CD4-positive, alpha-beta memory T cell (primary cell): Measurements from ENCODE around the gene CYP19A1. TPM values are rescaled to one million over a fixed set of nuclear protein-coding genes. Genes with fewer than 3 reads are reported as not detected.

Experiments used
- CTCF ChIA-PET: fragments of 350-600 bp; sonication (Branson Sonifier 250); formaldehyde crosslinking; loops from one replicate; lab custom pipeline; 2021; ENCODE audit warnings: inconsistent platforms; ENCODE audit not compliant: partially characterized antibody; lab: Charles Lee
- POLR2A ChIA-PET: fragments of 350-600 bp; sonication (Branson Sonifier 250); formaldehyde crosslinking; loops from one replicate; lab custom pipeline; 2021; ENCODE audit not compliant: partially characterized antibody; lab: Charles Lee
- DNase-seq, 5 donors: peaks; one replicate each; pipeline versions ENCODE4 v3.0.0 to v3.0.0-alpha.2; 2020 to 2022; ENCODE audit warnings: mixed read lengths in 1 of 5
- H3K27ac ChIP-seq: one replicate; pipeline ENCODE4 v1.7.0; 2013; ENCODE audit warnings: low read depth, low read length
- H3K27me3 ChIP-seq: 2 replicates; pipeline ENCODE4 v1.7.0; 2013; ENCODE audit warnings: mild to moderate bottlenecking, low read length, moderate library complexity; ENCODE audit not compliant: insufficient read depth
- H3K36me3 ChIP-seq: 2 replicates; pipeline ENCODE4 v1.7.0; 2013; ENCODE audit warnings: mild to moderate bottlenecking, low read length, moderate library complexity; ENCODE audit not compliant: insufficient read depth
- H3K4me1 ChIP-seq: 2 replicates; pipeline ENCODE4 v1.7.0; 2013; ENCODE audit warnings: mild to moderate bottlenecking, low read length, moderate library complexity; ENCODE audit not compliant: insufficient read depth
- H3K4me3 ChIP-seq, 2 donors: one replicate each; pipeline ENCODE4 v1.7.0; 2013; ENCODE audit warnings: low read length in 2 of 2, mild to moderate bottlenecking in 1 of 2
- H3K9me3 ChIP-seq, 2 donors: one replicate each; pipeline ENCODE4 v1.7.0; 2013; ENCODE audit warnings: low read length in 2 of 2, control low read depth in 1 of 2; ENCODE audit not compliant: control insufficient read depth in 1 of 2
- H3K27ac Mint-ChIP-seq, 7 donors: one replicate each; pipeline ENCODE4 v1.8.0; 2020 to 2021; ENCODE audit warnings: mixed read lengths in 7 of 7, mild to moderate bottlenecking in 6 of 7, inconsistent platforms in 3 of 7, moderate library complexity in 3 of 7
- H3K27me3 Mint-ChIP-seq, 2 donors: one replicate each; pipeline ENCODE4 v1.8.0; 2020 to 2021; ENCODE audit warnings: mixed read lengths in 2 of 2
- H3K36me3 Mint-ChIP-seq, 2 donors: one replicate each; pipeline ENCODE4 v1.8.0; 2020 to 2021; ENCODE audit warnings: mixed read lengths in 2 of 2, inconsistent platforms in 1 of 2, mild to moderate bottlenecking in 1 of 2
- H3K4me1 Mint-ChIP-seq, 4 donors: one replicate each; pipeline ENCODE4 v1.8.0; 2020 to 2021; ENCODE audit warnings: mixed read lengths in 4 of 4, mild to moderate bottlenecking in 1 of 4
- H3K4me3 Mint-ChIP-seq, 8 donors: one replicate each; pipeline ENCODE4 v1.8.0; 2020 to 2021; ENCODE audit warnings: mixed read lengths in 8 of 8, mild to moderate bottlenecking in 7 of 8, moderate library complexity in 6 of 8, inconsistent platforms in 3 of 8
- H3K9me3 Mint-ChIP-seq, 8 donors: one replicate each; pipeline ENCODE4 v1.8.0; 2020 to 2021; ENCODE audit warnings: mixed read lengths in 8 of 8, mild to moderate bottlenecking in 5 of 8, inconsistent platforms in 3 of 8, moderate library complexity in 1 of 8
- intact Hi-C: fragments of 100-400 bp; cut with micrococcal nuclease; formaldehyde crosslinking; loops from one replicate; pipeline ENCODE4 v1.15.1; 2023
- polyA plus RNA-seq, 2 donors: library from polyadenylated mRNA; unstranded; fragments of 300-500 nt; fragmentation: Illumina TruSeq; gene quantifications; one replicate each; pipeline ENCODE4 v1.2.3, GENCODE V29; 2021
- total RNA-seq, 2 experiments: library from RNA; stranded (reverse); gene quantifications; one replicate each; pipeline ENCODE4 v1.2.3, GENCODE V29; 2021

Gene CYP19A1
- total and polyA plus RNA-seq, 4 experiments from 2014 or later, result not detected

DNA sequence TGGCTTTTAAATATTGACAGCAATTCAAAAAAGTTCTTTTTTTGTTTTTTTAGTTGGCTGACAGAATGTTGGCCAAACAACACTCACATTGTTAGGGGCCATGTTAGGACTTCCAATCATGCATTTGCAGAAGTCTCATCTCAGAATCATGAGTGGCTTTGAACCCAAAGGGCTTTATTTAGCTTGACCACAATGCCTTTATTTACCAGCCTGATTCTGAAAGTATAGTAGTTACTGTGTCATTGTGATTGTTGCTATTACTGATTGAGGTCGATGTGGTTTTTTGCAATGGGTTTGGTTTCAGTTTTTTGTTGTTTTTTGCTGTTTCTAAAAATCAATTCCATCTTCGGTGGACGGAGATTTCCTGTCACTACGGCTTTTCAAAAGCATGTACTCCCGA lies 10.3 kb upstream of the CYP19A1 start:
- Mint-ChIP-seq H3K9me3 (no peaks in the 10 kb centered on the region), H3K27me3 (peaks cover 4 to 11% of the 10 kb centered on the region in 2 donors), H3K36me3 (no peaks in the 10 kb centered on the region), H3K27ac (no peak overlapping the region), H3K4me1 (peaks cover 0 to 2% (median under 1%) of the 10 kb centered on the region in 4 donors), H3K4me3 (no peak overlapping the region)
- ChIA-PET CTCF (no interaction called here), POLR2A (no interaction called here)
- DNase-seq, result no peak
- Histone ChIP-seq H3K4me1 (no peaks in the 10 kb centered on the region), H3K9me3 (no peaks in the 10 kb centered on the region), H3K4me3 (no peak overlapping the region), H3K27me3 (no peaks in the 10 kb centered on the region), H3K36me3 (no peaks in the 10 kb centered on the region), H3K27ac (no peak overlapping the region)
- intact Hi-C loops, result no loop called here

DNA sequence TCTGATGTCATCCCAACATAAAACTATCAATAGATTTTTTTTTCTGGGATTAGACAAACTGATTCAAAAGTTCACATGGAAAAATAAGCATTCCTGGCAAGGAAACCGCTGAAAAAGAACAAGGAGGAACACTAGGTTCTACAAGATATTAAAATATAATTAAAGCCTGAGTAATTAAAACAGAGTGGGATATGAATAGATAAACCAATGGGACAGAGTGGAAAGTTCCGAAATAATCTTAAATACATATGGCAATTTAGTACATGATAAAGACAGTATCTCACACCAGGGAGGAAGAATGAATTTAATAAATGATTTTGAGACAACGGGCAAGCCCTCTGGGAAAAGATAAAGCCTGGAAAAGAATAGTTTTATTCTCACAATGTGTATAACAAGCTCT lies 7.7 kb upstream of the CYP19A1 start:
- intact Hi-C loops, result no loop called here
- ChIA-PET POLR2A (no interaction called here), CTCF (no interaction called here)
- H3K4me3 Mint-ChIP-seq, result no peak overlapping the region
- H3K36me3 Mint-ChIP-seq, result no peaks in the 10 kb centered on the region
- no peak overlapping the region for H3K27ac Mint-ChIP-seq
- no peaks in the 10 kb centered on the region for H3K9me3 Mint-ChIP-seq
- H3K36me3 ChIP-seq, result no peaks in the 10 kb centered on the region
- no peak overlapping the region for H3K27ac ChIP-seq
- H3K27me3 ChIP-seq, result no peaks in the 10 kb centered on the region
- no peaks in the 10 kb centered on the region for H3K4me1 ChIP-seq
- peaks cover 4 to 6% of the 10 kb centered on the region in 2 donors for H3K27me3 Mint-ChIP-seq
- no peak for DNase-seq
- no peaks in the 10 kb centered on the region for H3K9me3 ChIP-seq
- peaks cover 0 to 2% (median under 1%) of the 10 kb centered on the region in 4 donors for H3K4me1 Mint-ChIP-seq
- H3K4me3 ChIP-seq, result no peak overlapping the region

DNA sequence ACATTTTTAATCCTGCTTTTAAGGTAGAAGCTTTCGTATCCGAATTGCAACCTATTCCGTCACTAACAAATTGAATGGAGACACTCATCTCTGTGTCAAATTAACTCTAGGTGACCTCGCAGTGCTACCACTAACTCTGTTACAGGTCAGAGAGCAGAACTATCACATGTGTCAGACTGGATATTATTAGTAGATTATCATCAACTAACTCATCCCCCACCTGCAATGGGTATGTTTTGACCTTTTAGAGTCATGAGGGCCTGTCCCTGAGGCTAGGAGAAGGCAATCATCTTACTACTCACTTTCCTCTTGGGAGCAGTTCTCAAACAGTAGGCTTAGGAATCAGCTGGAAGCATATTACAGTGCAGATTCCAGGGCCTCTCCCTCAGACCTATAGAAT lies 5.1 kb upstream of the CYP19A1 start:
- H3K36me3 ChIP-seq, result no peaks in the 10 kb centered on the region
- no peaks in the 10 kb centered on the region for H3K4me1 ChIP-seq
- peaks cover 5 to 10% of the 10 kb centered on the region in 2 donors for H3K27me3 Mint-ChIP-seq
- H3K4me1 Mint-ChIP-seq, result no peaks in the 10 kb centered on the region
- H3K4me3 ChIP-seq, result no peak overlapping the region
- H3K9me3 ChIP-seq, result no peaks in the 10 kb centered on the region
- no peak overlapping the region for H3K27ac Mint-ChIP-seq
- ChIA-PET POLR2A (no interaction called here), CTCF (no interaction called here)
- H3K9me3 Mint-ChIP-seq, result no peaks in the 10 kb centered on the region
- no peaks in the 10 kb centered on the region for H3K36me3 Mint-ChIP-seq
- intact Hi-C loops, result no loop called here
- no peak for DNase-seq
- H3K27me3 ChIP-seq, result no peaks in the 10 kb centered on the region
- H3K4me3 Mint-ChIP-seq, result no peak overlapping the region
- no peak overlapping the region for H3K27ac ChIP-seq

DNA sequence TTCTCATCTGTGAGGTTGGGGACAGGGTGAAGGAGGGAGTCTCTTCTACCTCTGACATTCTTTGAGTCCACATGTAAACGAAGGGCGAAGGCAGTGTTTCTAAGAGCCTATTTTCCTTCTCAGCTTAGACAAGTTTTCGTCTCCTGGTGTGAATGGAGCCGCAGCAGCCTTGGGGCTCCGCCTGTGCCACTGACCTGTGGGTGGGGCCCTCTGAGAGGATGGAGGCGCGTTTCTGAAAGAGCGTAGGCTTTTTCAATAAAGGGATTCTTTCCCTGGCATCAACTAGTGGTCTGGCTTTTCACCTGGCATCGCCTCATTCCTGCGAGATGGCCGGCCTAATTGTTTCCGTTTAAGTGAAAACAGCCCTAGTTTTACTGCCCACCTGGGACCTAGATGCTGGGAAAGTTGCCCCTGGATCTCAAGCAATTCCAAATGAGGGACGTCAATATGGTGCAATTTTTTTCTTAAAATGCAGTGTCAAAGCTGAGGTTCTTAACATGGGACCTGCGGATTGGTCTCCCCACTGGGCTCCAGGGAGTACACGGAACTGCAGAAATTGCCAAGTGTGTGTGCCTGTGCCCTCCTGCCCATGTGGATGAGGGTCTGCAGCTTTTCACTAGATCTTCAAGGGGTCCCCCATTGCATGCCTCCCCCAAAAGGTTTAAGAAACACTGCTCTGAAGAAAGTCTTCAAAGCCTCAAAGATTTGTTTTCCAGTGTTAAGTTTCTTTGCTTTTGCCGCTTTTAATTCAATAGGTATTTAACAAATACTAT lies 4.0 kb upstream of the CYP19A1 start:
- Mint-ChIP-seq H3K9me3 (peaks cover 0 to 1% (median 0%) of the 10 kb centered on the region in 8 donors), H3K27me3 (peaks cover 5 to 10% of the 10 kb centered on the region in 2 donors), H3K4me3 (no peak overlapping the region), H3K27ac (no peak overlapping the region), H3K4me1 (no peaks in the 10 kb centered on the region), H3K36me3 (no peaks in the 10 kb centered on the region)
- Histone ChIP-seq H3K27me3 (no peaks in the 10 kb centered on the region), H3K36me3 (no peaks in the 10 kb centered on the region), H3K4me3 (no peak overlapping the region), H3K9me3 (no peaks in the 10 kb centered on the region), H3K4me1 (no peaks in the 10 kb centered on the region), H3K27ac (no peak overlapping the region)
- ChIA-PET CTCF (no interaction called here), POLR2A (no interaction called here)
- DNase-seq, result no peak
- intact Hi-C loops, result no loop called here

DNA sequence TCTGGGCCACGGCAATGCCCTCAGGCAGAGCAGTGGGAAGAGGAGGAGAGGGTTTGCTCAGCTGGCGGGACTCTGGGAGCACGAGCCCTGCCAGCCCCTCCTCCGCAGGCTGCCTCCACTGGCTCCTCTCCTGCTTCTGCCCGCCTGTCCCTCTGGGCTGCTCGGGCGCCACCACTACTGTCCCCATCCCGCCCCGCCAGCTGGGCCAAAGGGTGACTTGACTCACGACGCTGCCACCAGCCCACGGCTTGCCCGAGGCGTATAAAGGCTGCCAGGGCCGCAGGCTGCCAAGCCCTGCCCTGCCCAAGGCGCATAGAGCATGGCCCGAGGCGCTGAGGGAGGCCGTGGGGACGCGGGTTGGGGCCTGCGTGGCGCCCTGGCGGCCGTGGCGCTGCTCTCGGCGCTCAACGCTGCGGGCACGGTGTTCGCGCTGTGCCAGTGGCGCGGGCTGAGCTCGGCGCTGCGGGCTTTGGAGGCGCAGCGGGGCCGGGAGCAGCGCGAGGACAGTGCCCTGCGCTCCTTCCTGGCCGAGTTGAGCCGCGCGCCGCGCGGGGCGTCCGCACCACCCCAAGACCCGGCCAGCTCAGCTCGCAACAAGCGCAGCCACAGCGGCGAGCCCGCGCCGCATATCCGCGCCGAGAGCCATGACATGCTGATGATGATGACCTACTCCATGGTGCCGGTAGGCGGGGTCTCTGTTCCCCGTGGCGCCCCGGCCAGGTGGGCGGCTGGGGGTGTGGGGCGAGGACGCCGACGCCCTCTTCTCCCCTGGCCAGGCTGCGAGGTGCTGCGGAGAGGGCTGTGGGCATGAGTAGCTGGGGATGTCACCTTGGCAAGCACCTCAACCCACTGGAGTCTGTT lies 3.2 kb upstream of the CYP19A1 start, which contains the start of gene GLDN:
Gene GLDN (plus strand): TSS at position 290 of the 861 bp plus-strand sequence. CDS start 30 bp downstream, at position 320.
- H3K36me3 ChIP-seq, result no peaks in the 10 kb centered on the region
- ChIA-PET CTCF (no interaction called here), POLR2A (no interaction called here)
- H3K27ac ChIP-seq, result no peak within 1 kb of the TSS
- intact Hi-C loops, result no loop called here
- Mint-ChIP-seq H3K27ac (no peak within 1 kb of the TSS), H3K27me3 (peaks cover 4 to 7% of the 10 kb centered on the region in 2 donors), H3K4me3 (peak within 1 kb of the TSS in 1 of 8 donors; percentile 23), H3K36me3 (no peaks in the 10 kb centered on the region), H3K4me1 (no peaks in the 10 kb centered on the region), H3K9me3 (peaks cover 0 to 2% (median 0%) of the 10 kb centered on the region in 8 donors)
- no peak for DNase-seq
- H3K4me1 ChIP-seq, result no peaks in the 10 kb centered on the region
- no peaks in the 10 kb centered on the region for H3K27me3 ChIP-seq
- H3K9me3 ChIP-seq, result no peaks in the 10 kb centered on the region
- no peak within 1 kb of the TSS for H3K4me3 ChIP-seq

DNA sequence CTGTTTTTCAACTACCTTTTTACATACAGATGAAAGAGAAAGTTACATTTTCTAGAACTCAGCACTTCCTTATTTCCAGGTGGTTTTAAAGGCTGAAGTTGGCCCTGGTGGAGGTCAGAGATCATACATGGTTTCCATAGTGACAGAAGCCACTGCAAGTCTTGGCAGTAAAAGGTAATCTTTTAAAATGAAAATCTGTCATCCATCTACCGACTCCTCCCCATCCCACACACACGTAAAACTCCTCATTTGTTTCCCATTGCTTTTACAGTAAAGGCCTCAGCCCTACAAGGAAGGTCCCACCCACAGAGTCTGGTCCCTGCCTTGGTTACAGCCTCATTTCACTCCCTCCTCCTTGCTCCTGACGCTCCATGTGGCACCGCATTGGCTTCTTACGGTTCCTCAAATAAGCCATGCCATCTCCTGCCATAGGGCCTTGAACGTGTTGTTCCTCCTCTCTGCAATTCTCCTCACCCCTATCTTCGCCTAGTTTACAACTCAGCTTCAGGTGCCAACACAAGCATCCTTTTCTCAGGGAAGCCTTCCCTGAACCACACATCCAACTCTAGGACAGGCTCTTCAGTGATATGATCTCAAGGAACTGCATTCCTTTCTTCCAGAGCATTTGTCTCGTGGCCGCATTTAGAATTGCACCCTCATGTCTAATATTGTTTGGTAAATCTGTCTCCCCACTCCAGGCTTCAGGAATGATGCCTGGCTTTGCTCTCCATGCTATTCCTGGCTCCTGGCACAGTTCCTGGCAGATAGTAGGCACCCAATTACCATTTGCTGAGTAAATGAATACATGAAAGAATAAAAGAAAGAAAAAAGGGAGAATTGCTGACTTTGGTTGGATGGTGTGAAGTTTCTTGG lies 2.6 kb downstream of the CYP19A1 start:
- DNase-seq, result no peak
- H3K4me1 Mint-ChIP-seq, result no peaks in the 10 kb centered on the region
- H3K27ac ChIP-seq, result no peak overlapping the region
- ChIA-PET CTCF (no interaction called here), POLR2A (no interaction called here)
- no peak overlapping the region for H3K27ac Mint-ChIP-seq
- no peaks in the 10 kb centered on the region for H3K27me3 ChIP-seq
- intact Hi-C loops, result no loop called here
- peaks cover 0 to 2% (median 0%) of the 10 kb centered on the region in 8 donors for H3K9me3 Mint-ChIP-seq
- H3K4me3 ChIP-seq, result no peak overlapping the region
- H3K4me1 ChIP-seq, result no peaks in the 10 kb centered on the region
- no peaks in the 10 kb centered on the region for H3K36me3 ChIP-seq
- peak overlapping the region in 1 of 8 donors; percentile 5 for H3K4me3 Mint-ChIP-seq
- no peaks in the 10 kb centered on the region for H3K9me3 ChIP-seq
- no peaks in the 10 kb centered on the region for H3K36me3 Mint-ChIP-seq
- H3K27me3 Mint-ChIP-seq, result peaks cover 7 to 13% of the 10 kb centered on the region in 2 donors
